Epithelial cell of esophagus (primary cell): ENCODE results near the gene TAPT1.

Source experiments
- DNase-seq: peaks from one replicate; pipeline ENCODE4 v3.0.0; 2010; ENCODE audit warnings: low read depth
- H3K4me3 ChIP-seq: 2 replicates; pipeline ENCODE4 v1.5.1; 2011; ENCODE audit warnings: mild to moderate bottlenecking, low read length, control low read depth
- TF ChIP-seq, protein P1 (sequence below): IDR thresholded peaks from 2 replicates; pipeline ENCODE4 v1.5.1; 2011; ENCODE audit warnings: low read depth, mild to moderate bottlenecking, low read length, control low read depth, inconsistent platforms; ENCODE audit not compliant: insufficient read depth; ENCODE audit errors: missing control alignments

TAPT1 gene

DNA sequence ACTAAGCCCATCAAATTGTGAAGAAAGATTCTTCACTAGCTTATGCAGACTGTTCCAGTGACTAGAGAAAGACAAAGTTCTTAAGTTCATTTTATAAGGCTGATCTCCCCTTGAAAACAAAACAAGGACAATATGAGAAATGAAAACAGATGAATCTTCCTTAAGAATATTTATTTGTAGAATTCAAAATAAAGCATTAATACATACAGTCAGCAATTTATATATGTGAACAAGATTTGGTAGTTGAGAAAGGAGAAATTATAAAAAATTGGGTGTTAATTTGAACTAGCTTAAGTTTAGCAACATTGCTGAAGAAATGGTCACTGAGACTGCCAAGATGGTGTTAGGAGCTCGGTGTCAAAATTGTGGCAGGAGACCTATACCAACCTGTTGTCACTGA lies 41.4 kb upstream of the TAPT1 start:
- no peak for DNase-seq
- TF ChIP-seq, protein P1, sequence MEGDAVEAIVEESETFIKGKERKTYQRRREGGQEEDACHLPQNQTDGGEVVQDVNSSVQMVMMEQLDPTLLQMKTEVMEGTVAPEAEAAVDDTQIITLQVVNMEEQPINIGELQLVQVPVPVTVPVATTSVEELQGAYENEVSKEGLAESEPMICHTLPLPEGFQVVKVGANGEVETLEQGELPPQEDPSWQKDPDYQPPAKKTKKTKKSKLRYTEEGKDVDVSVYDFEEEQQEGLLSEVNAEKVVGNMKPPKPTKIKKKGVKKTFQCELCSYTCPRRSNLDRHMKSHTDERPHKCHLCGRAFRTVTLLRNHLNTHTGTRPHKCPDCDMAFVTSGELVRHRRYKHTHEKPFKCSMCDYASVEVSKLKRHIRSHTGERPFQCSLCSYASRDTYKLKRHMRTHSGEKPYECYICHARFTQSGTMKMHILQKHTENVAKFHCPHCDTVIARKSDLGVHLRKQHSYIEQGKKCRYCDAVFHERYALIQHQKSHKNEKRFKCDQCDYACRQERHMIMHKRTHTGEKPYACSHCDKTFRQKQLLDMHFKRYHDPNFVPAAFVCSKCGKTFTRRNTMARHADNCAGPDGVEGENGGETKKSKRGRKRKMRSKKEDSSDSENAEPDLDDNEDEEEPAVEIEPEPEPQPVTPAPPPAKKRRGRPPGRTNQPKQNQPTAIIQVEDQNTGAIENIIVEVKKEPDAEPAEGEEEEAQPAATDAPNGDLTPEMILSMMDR: no peak

DNA sequence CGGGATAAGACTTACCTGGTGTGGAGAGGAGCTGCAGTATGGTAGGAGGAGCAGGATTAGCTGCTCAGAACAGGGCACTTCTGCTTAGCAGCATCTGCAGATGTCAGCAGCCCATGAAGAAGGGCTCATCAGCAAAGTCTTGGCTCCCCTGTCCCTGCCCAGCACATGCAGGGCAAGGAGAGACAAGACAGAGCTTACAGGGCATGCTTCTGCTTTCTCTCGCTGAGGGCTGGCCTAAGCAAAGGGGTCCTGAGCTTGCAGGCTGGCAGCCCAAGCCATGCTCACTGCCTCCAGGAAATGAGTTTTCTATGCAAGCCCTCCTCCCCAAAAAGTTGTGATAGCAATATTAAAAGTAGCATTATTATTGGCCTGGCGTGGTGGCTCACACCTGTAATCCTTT lies 39.5 kb upstream of the TAPT1 start:
- no peak overlapping the region for H3K4me3 ChIP-seq
- TF ChIP-seq, protein P1: no peak
- no peak for DNase-seq

More for the DNA sequence above, 41.4 kb upstream of the TAPT1 start:
- no peak overlapping the region for H3K4me3 ChIP-seq

DNA sequence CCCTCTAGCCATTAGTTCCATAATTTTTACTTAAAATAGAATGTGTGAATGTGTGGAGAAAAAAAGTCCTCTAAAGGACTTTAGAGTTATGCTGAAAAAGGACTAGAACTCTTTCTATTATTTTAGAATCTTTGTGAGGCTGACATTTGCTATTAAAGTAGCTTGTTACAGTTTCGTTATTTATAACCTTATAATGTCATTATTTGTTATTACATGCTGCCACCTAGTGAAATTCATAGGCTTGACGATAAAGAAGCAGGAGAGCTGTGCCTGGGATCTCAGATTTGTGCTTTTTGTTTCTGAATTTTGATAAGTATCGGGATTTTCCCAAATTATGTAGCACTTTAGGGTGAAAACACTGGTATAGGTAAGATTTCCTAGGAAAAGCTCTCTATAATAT lies 38.5 kb upstream of the TAPT1 start:
- no peak overlapping the region for H3K4me3 ChIP-seq
- DNase-seq: peak; percentile 52

GRCh38 chr4:16263056-16263455 lies 36.8 kb upstream of the TAPT1 start:
- no peak for DNase-seq
- TF ChIP-seq, protein P1: no peak
- H3K4me3 ChIP-seq: no peak overlapping the region

More for the DNA sequence above, 38.5 kb upstream of the TAPT1 start:
- TF ChIP-seq, protein P1: peak; percentile 57

- H3K4me3 ChIP-seq: no peak overlapping the region
- no peak for DNase-seq
- TF ChIP-seq, protein P1: no peak
These were observed 35.9 kb upstream of the TAPT1 start for GRCh38 chr4:16262188-16262587.

- TF ChIP-seq, protein P1: no peak
- H3K4me3 ChIP-seq: no peak overlapping the region
- DNase-seq: no peak
These were observed 35.1 kb upstream of the TAPT1 start for GRCh38 chr4:16261313-16261878.

- TF ChIP-seq, protein P1: no peak
- no peak overlapping the region for H3K4me3 ChIP-seq
- DNase-seq: peak; percentile 15
These were observed 33.6 kb upstream of the TAPT1 start for GRCh38 chr4:16259889-16260246.
